ENCODE results near the gene CSMD2. TPM values are rescaled to one million over a fixed set of nuclear protein-coding genes. Genes with fewer than 3 reads are reported as not detected.

CSMD2 gene
- total and polyA plus RNA-seq, 2 of the 8 experiments (the other 6 are each of a cell fraction or from before 2014, with no cell fraction given): 7.0 to 14.7 TPM

DNA sequence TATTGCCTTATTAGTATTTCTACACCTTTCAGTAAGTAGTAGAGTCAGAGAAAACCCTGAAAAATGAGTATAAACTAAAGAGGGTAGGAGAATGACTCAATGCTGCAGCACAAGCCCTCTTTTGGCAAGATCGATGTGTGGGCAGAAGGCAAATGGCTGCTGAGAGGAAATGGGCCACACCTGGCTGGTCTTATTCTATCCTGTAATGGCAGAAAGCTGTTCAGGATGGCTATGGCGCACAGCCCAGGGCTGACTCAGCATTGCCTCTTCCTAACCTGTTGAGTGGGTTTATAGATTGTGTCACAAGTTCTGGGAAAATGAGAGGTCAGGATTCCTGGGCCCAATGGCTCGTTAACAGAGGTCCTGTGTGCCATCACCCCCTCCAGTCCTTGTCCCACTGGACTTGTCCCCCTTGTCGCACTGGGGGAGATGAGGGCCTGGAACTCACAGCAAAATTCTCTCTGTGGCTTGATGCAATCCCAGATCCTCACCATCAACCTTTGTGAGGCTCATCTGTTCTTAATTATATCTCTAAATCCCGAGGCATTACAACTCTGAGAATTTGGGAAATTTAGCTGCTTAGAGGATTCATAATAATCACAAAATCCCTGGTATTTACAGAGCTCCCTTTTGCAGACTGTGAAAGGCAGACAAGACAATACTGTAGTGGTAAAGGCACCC lies 287.9 kb downstream of the CSMD2 start (continued):
- TF ChIP-seq, protein P1, sequence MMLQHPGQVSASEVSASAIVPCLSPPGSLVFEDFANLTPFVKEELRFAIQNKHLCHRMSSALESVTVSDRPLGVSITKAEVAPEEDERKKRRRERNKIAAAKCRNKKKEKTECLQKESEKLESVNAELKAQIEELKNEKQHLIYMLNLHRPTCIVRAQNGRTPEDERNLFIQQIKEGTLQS (IDR thresholded peaks at IDR 0.05; ENCODE audit: insufficient read depth, low read depth, low read length): no peak
- TF ChIP-seq POLR2AphosphoS5 (IDR thresholded peaks at IDR 0.05; ENCODE audit: low read depth, low read length) (no peak), BACH1 (IDR thresholded peaks at IDR 0.05; ENCODE audit: low read length) (no peak), EP300 (IDR thresholded peaks at IDR 0.05; ENCODE audit: borderline replicate concordance in 1 of 2, low read depth in 2 of 2, low read length in 2 of 2) (no peak), CREB1 (IDR thresholded peaks at IDR 0.05) (no peak), SRF (IDR thresholded peaks at IDR 0.05; ENCODE audit: low read depth, low read length) (no peak), ZNF274 (IDR thresholded peaks at IDR 0.05; ENCODE audit: borderline replicate concordance, extremely low read depth, low read length) (no peak)
